Stimulated activated CD4-positive, alpha-beta T cell treated with anti-CD3 and anti-CD28 coated beads, Interleukin-4, amount 100 ng/mL, for 1 hour (primary cell): ENCODE results near the gene KAZALD1.

ENCODE experiments used
- DNase-seq: peaks from one replicate; pipeline ENCODE4 v3.0.0-alpha.2; 2020

Gene KAZALD1, protein sequence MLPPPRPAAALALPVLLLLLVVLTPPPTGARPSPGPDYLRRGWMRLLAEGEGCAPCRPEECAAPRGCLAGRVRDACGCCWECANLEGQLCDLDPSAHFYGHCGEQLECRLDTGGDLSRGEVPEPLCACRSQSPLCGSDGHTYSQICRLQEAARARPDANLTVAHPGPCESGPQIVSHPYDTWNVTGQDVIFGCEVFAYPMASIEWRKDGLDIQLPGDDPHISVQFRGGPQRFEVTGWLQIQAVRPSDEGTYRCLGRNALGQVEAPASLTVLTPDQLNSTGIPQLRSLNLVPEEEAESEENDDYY

DNA sequence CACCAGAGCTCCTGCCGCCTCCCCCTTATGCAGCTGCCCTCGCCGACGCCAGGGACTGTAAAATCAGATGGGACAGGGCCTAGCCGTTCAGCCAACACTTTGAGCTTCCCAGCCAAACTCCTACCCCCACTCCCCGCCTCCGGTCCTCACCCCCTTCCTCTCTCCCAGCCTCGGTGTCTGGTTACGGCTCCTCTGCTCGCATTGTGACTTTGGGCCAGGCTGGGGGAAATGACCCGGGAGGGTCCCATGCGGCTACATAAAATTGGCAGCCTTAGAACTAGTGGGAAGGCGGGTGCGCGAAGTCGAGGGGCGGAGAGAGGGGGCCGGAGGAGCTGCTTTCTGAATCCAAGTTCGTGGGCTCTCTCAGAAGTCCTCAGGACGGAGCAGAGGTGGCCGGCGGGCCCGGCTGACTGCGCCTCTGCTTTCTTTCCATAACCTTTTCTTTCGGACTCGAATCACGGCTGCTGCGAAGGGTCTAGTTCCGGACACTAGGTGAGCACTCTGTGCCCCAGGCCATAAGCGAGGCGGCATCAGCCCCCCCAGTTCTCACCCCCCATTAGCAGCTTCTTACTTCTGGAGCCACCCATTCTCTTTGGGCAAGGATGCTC is at the start of gene KAZALD1:
Gene KAZALD1 (plus strand): TSS at position 366 of the 608 bp plus-strand sequence. CDS start 604 bp downstream, outside the sequence.
- no peak for DNase-seq

DNA sequence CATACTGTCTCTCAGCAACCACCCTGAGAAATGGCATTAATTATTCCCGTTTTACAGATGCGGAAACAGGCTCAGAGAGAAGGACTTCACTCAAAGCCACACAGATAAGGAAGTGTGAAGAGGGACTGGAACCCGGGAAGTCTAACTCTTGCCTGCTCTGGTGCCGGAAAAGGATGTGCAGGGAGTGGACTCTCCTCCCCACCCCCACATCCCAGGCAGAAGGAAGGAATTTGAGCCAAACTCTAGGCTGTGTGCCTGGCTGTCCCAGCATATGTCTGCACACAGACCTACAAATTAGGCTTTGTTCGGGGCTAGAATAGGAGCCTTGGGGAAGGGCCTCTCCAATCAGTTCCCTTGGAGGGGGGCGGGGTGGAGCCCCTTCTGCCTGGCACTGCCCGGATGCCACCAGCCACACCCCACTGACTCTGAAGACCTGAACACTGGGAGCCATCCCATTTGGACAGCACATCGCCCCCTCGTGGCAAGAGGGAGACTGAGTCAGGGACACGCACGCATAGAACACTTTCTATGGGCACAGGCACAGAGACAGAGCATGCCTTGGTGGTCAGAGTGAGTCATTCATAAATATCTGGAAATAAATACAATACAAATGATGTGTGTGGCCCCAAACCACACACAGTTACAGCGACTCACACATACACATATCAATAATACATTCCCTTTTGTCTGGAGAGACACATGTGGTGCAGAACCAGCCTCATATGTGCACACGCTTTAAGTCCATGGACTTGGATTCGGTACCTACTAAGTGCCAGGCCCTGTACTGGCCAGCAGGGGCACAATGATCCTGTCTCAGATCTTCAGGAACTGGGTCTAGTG is 49.0 kb upstream of the KAZALD1 start:
- DNase-seq, result peak; percentile 73

DNA sequence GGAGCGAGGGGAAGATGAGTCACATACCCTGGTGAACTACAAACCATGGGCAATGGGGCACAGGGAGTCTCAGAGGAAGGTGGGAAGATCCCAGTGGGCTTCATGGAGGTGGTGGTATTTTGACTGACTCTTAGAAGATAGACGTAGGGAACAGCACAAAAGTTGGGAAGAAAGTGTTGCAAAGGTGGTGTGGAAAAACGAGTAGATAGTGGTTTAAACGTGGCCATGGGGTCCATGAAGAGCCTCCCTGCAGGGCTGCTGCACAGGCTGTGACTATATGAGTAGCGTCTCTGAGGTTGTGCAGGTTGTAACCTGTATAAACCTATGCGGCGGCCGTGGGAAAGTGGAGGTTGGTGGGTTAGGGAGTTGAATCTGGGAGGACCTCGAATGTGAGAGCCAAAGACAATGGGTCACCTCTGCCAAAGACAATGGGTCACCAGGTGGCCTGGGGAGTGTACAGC is 48.4 kb upstream of the KAZALD1 start:
- DNase-seq, result no peak

- DNase-seq, result peak; percentile 78
These were observed 47.4 kb upstream of the KAZALD1 start for GRCh38 chr10:101014230-101014884.

DNA sequence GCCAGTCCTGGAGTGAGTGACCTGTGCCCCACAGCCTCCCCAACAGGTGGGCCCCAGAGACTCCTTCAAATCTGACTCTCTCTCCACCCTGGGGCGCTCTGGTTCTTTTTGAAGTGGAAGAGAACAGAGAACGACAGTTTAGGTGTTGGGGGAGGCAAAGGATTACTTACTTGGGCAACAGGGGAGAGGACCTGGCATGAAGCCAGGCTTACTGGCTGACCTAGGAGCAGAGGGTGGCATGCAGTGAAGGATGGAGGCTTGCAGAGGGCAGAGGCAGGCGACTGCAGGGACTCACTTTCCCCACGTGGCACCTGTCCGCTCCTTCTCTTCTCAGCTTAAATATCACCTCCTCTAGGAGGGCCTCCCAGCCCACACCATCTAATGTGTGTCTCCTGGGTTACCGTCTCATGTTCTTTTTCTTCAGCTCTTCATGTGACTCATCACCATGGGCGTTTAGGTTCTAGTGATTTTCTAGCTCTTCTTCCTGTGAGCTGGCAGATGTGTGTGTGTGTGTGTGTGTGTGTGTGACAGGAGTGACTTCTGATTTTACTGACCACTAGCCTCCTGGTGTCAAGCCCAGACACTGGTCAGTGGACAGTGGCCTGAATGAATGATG is 46.7 kb upstream of the KAZALD1 start:
- no peak for DNase-seq

DNA sequence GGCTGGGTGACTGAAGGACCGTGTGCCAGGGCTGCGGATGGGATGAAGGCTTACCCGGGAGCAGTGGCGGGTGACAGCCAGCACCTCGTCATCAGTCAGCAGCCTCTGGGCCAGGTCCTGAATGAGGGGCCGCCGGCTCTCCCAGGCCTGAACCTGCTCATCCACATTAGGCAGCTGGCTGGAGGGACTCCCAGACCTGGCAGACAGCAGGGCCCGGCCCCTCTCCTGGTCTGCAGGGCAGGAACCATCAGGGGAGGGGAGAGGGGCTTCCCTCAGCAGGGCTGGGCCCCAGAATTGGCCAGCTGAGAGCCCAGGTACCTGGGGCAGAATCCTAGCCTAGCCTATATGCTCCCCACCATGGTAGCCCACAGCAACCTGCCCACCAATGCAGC is 46.2 kb upstream of the KAZALD1 start:
- no peak for DNase-seq

DNA sequence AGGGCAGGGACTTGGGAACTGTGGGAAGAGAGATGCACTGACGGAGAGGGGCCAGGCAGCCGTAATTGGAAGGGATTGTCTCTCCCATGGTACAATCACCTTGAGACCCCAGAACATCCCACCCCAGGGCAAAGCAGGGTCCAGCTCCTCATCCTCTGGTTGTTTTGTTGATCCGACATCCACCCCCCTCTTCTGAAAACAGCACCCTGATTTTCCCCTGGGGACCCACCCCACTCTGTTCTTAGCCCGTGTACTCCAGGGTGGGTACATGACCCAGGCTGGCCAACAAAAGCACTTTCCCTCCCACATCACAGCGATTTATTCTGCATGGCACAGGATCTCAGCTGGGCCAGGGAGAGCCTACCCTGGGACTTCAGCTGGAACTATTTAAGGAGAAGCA is 45.0 kb upstream of the KAZALD1 start:
- DNase-seq, result no peak

DNA sequence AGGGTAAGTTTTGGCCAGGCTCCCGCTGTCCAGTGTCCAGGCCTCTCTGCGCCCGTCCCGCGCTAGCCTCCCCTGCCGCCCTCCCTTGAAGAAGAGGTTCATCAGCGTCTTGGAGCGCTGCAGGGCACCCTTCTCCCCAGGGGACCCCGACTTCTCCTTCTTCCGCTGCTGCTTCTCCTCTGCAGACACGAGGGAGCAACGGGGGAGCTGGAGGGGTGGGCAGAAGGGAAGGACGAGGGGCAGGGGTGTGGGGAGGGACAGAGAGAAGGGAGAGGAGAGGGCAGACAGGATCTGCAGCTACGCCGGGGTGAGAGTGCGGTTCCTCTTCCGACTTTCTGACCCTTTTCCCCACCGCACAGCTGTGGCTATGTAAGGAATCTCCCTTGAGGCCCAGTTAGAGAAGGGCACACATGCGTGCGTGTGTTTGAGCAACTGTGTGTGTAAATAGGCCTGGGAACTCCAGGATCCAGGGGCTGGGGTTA is 43.6 kb upstream of the KAZALD1 start:
- no peak for DNase-seq

- peak; percentile 77 for DNase-seq
These were observed 43.0 kb upstream of the KAZALD1 start for GRCh38 chr10:101018600-101019439.

- no peak for DNase-seq
These were observed 42.4 kb upstream of the KAZALD1 start for GRCh38 chr10:101019440-101019703.

- no peak for DNase-seq
These were observed 41.2 kb upstream of the KAZALD1 start for GRCh38 chr10:101020427-101021075.

DNA sequence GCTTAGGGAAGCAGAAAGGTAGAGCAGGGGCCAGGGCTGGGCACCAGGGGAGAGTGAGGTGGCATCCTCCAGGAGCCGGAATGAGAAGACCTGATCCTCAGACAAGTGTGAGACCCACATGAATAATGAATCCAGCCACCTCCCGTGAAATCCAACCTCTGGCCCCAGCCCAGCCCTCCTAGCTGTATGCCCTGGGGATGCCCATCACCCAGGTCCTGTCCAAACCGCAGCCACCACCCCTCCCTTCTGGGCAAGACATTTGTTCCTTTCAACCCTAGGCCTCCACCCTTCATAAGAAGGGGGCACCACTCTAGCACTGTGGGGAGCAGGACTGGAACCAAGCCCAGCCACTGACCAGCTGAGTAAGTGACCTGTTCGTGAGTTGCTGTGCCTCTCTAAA is 40.5 kb upstream of the KAZALD1 start:
- no peak for DNase-seq

DNA sequence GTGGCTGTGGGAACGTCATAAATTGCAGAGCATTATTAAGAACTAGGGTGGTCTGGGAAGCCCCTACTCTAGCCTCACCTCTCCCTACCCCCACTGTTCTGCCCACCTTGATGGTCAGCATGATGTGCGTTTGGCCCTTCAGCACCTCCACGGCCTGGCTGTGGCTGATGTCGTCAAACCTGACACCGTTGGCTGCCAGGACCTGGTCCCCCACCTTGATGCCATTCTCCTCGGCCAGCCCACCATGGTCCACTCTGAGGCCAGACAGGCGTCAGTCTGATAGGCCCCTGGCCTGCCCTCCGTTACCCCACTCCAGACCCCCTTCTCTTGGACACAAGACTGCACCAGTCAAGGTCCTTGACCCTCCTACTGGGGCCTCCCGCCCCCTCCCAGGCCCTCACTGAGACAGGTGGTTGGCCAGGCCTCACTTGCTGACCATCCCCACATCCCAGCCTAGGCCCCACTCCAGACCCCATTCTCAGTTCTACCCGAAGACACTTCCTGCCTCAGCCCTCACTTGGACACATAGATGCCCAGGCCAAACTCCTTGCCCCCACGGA is 40.0 kb upstream of the KAZALD1 start:
- no peak for DNase-seq

DNA sequence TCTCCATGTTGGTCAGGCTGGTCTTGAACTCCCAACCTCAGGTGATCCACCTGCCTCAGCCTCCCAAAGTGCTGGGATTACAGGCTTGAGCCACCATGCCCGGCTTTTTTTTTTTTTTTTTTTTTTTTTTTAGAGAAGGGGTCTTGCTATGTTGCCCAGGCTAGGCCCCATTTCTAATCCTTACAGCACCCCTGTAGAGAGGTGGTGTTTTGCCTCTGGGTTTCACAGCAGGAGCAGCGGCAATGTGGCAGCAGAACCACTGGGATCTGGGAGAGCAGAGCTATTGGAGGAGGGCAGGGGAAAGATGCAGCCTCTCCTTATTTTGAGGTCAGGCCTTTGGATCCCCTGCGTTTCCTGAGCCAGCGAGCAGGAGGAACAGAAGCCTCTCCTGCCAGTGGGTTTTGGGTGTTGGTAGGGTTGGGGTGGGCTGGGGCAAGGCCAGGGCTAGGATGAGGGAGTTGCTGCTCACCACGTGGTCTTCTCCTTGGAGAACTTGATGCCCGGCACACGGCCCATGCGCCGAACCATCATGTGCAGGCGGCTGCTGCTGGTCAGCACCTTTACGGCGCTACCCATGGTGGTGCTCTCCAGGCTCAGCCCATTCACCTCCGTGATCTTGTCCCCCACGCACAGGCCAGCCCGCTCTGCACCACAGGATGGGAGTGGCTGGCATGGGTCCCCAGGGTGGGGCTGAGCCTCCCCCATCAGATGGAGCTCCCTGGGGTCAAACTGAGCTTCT is 38.7 kb upstream of the KAZALD1 start:
- DNase-seq, result no peak

DNA sequence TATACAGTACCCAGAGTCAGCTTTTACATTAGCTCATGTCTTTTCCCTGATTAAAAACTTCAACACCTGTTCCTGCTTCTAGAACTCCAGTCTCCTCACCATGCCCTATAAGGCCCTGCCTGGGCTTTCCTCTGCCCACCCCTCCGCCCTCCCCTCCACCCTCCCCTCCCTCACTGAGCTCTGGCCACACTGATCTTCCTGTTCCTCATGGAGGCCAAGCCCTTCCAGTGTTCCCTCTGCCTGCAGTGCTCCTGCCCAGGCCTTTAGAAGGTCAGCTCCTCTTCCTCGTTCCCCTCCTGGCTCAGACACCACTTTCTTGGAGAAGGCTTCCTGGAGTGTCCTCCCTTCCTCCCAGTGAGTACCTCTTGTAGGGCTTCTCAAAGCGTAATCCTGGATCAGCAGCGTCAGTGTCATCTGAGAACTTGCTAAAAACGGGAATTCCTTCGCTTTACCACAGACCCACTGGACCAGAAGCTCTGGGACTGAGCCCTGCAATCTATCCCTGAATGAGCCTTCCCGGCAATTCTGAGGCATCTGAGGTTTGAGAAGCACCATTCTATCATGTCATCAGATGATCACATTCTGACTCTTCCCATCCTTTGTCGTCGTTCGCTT is 34.6 kb upstream of the KAZALD1 start:
- DNase-seq, result no peak

GRCh38 chr10:101028446-101029337 is 33.1 kb upstream of the KAZALD1 start:
- no peak for DNase-seq

- no peak for DNase-seq
These were observed 32.1 kb upstream of the KAZALD1 start for GRCh38 chr10:101029520-101030295.
